OCI-LY7 (cell line): ENCODE measurements around the gene CTNNBL1. TPM values are rescaled to one million over a fixed set of nuclear protein-coding genes. Genes with fewer than 3 reads are reported as not detected.

Experiments
- BruUV-seq: library from RNA; stranded (reverse); fragments of 400-500 nt; replicated peaks from 2 replicates; lab custom pipeline; 2021; lab: Mats Ljungman, UMichigan
- CTCF ChIA-PET: fragments of 300-600 bp; sonication (Branson Sonifier 250); formaldehyde crosslinking; loops from one replicate; lab custom pipeline; 2022; ENCODE audit warnings: antibody characterized with exemption; ENCODE audit not compliant: unreplicated experiment; lab: Charles Lee
- POLR2A ChIA-PET: fragments of 300-600 bp; sonication (Branson Sonifier 250); formaldehyde crosslinking; loops from one replicate; lab custom pipeline; 2022; ENCODE audit warnings: antibody characterized with exemption; lab: Charles Lee
- DNase-seq: peaks from one replicate; pipeline ENCODE4 v3.0.0-alpha.2; 2015; ENCODE audit warnings: low spot score
- H2AFZ ChIP-seq: fragments of 200-600 bp; sonication (generic), shearing (Covaris generic); 2 replicates; pipeline ENCODE4 v1.6.1; 2014; ENCODE audit warnings: mild to moderate bottlenecking, antibody characterized with exemption, low read length, moderate library complexity
- H3K27ac ChIP-seq: fragments of 200-600 bp; sonication (generic); 2 replicates; pipeline ENCODE4 v1.5.1; 2014; ENCODE audit warnings: mixed run types, low read depth, mild to moderate bottlenecking, moderate library complexity, low read length, inconsistent platforms; ENCODE audit not compliant: poor library complexity, severe bottlenecking
- H3K36me3 ChIP-seq: fragments of 200-600 bp; sonication (generic); 2 replicates; pipeline ENCODE4 v1.6.1; 2014; ENCODE audit warnings: mild to moderate bottlenecking, antibody characterized with exemption, low read length, moderate library complexity, mixed read lengths; ENCODE audit not compliant: insufficient read depth
- H3K4me1 ChIP-seq: fragments of 200-600 bp; sonication (generic); 2 replicates; pipeline ENCODE4 v1.5.1; 2014; ENCODE audit warnings: mild to moderate bottlenecking, low read length; ENCODE audit not compliant: insufficient read depth, poor library complexity, severe bottlenecking
- H3K4me2 ChIP-seq: fragments of 200-600 bp; sonication (generic); 2 replicates; pipeline ENCODE4 v1.6.1; 2014; ENCODE audit warnings: mild to moderate bottlenecking, low read length
- H3K4me3 ChIP-seq: fragments of 200-600 bp; sonication (generic); 2 replicates; pipeline ENCODE4 v1.5.1; 2014; ENCODE audit warnings: mild to moderate bottlenecking, low read depth, low read length; ENCODE audit not compliant: poor library complexity, severe bottlenecking
- H3K79me2 ChIP-seq: fragments of 200-600 bp; sonication (generic); 2 replicates; pipeline ENCODE4 v1.6.1; 2016; ENCODE audit warnings: low read depth, mild to moderate bottlenecking, low read length, moderate library complexity, mixed read lengths; ENCODE audit not compliant: insufficient read depth
- H3K9me2 ChIP-seq: fragments of 200-600 bp; sonication (generic); 2 replicates; pipeline ENCODE4 v1.6.1; 2016; ENCODE audit warnings: mild to moderate bottlenecking, low read length, mixed read lengths; ENCODE audit not compliant: insufficient read depth
- H3K9me3 ChIP-seq: fragments of 200-600 bp; sonication (generic); 2 replicates; pipeline ENCODE4 v1.6.1; 2014; ENCODE audit warnings: mild to moderate bottlenecking, mixed run types, low read length, mixed read lengths
- H4K20me1 ChIP-seq: fragments of 200-600 bp; sonication (generic); 2 replicates; pipeline ENCODE4 v1.6.1; 2014; ENCODE audit warnings: mild to moderate bottlenecking, antibody characterized with exemption, low read length, moderate library complexity, mixed read lengths; ENCODE audit not compliant: insufficient read depth
- CTCF ChIP-seq: fragments of 200-600 bp; sonication (generic); conservative IDR thresholded peaks from 2 replicates; pipeline ENCODE4 v1.5.1; 2014; ENCODE audit warnings: mild to moderate bottlenecking, antibody characterized with exemption, low read length, moderate library complexity, mixed read lengths
- EZH2phosphoT487 ChIP-seq: fragments of 200-600 bp; sonication (generic); IDR thresholded peaks from 2 replicates; pipeline ENCODE4 v1.6.1; 2018; ENCODE audit warnings: low read depth, borderline replicate concordance, mild to moderate bottlenecking, mixed run types, antibody characterized with exemption, low read length, moderate library complexity, mixed read lengths
- intact Hi-C: fragments of 100-400 bp; cut with micrococcal nuclease; formaldehyde crosslinking; loops from one replicate; pipeline ENCODE4 v1.10.0; 2022; ENCODE audit not compliant: unreplicated experiment
- total RNA-seq, 2 experiments: library from RNA; depleted of rRNA in 1 of 2; stranded (reverse); fragments of >200 nt in 1 of 2; shearing (Covaris generic) in 1 of 2; gene quantifications; 2 replicates each; pipeline ENCODE4 v1.2.3, GENCODE V29; 2014 to 2022

CTNNBL1 gene
- total RNA-seq, 2 experiments from 2014 or later = 38.0 to 90.0 TPM

DNA sequence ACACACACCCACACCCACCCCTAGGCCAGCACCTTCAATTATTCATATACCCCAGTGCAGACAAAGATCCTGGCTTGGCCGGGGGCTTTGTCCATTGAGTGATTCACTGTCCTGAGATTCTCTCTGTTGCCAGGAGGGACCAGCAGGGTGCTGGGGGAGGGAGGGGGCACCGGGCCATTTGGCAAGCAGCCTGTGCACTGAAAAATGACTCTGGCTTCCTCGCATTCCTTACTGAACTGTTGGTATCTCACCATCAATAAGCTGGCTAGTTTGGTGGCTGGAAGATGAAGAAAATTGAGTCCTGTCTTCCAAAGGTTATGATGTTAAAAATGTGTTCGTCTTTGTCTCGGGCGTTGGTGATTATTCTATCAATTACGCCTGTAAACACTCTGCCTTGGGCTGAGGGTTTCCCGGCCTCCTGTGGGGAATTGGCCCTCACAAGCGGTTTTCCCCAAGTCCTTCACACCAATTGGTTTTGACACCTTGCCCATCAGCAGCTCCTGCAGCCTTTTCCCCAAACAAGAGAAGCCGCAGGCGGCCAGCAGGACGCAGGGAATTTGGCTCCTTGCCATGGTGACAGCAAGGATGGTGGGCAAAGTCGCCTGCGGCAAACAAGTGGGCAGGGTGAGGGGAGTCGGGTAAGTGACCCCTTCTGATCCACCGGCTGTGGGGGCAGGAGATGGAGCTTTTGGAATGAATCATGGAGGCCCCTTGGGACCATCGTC lies 214.0 kb downstream of the CTNNBL1 start:
- CTCF ChIA-PET = no interaction called here

DNA sequence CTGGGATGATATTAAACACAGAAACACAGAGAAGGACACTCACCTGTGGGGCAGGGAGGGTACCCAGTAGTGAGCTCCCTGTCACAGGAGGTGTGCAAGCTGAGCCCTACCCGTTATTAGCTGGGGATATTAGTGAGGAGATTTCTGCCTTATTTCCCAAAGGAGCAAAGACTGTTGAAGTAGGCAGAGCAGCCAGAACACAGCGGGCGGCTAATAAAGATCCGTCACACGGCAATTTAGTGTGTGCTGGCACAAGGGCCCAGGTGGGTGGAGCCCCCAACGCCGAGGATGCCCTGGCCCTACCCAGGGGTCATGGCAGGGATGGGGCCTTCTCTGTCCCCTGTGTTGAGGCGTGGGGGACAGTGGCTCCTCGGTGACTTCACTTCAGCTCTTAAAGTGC lies 217.4 kb downstream of the CTNNBL1 start:
- peaks cover 9% of the 10 kb centered on the region for H3K4me1 ChIP-seq
- no TSS peak for BruUV-seq
- no peak overlapping the region for H3K27ac ChIP-seq
- CTCF ChIA-PET = no interaction called here
- TF ChIP-seq CTCF (no peak), EZH2phosphoT487 (no peak)
- H2AFZ ChIP-seq = no peak overlapping the region
- no peaks in the 10 kb centered on the region for H3K9me2 ChIP-seq
- H3K9me3 ChIP-seq = no peaks in the 10 kb centered on the region
- H4K20me1 ChIP-seq = no peaks in the 10 kb centered on the region
- no peak for DNase-seq
- H3K4me3 ChIP-seq = no peak overlapping the region
- H3K79me2 ChIP-seq = no peaks in the 10 kb centered on the region
- intact Hi-C loops = no loop called here
- POLR2A ChIA-PET = interaction anchor here (0.7 kb wide), 1 partner anchor 57 kb away, joined by 6 read pairs; no protein-coding TSS in a partner anchor
- no peak overlapping the region for H3K4me2 ChIP-seq
- H3K36me3 ChIP-seq = no peaks in the 10 kb centered on the region

More for the DNA sequence above, 214.0 kb downstream of the CTNNBL1 start:
- H2AFZ ChIP-seq = no peak overlapping the region
- H3K4me2 ChIP-seq = no peak overlapping the region
- no peaks in the 10 kb centered on the region for H3K36me3 ChIP-seq
- H4K20me1 ChIP-seq = no peaks in the 10 kb centered on the region
- H3K9me2 ChIP-seq = no peaks in the 10 kb centered on the region
- H3K27ac ChIP-seq = no peak overlapping the region
- POLR2A ChIA-PET = no interaction called here
- intact Hi-C loops = no loop called here
- no peaks in the 10 kb centered on the region for H3K4me1 ChIP-seq
- H3K79me2 ChIP-seq = no peaks in the 10 kb centered on the region
- no peak for DNase-seq
- BruUV-seq = no TSS peak
- TF ChIP-seq EZH2phosphoT487 (no peak), CTCF (no peak)
- H3K4me3 ChIP-seq = no peak overlapping the region
- H3K9me3 ChIP-seq = no peaks in the 10 kb centered on the region

GRCh38 chr20:37911838-37912281 lies 218.0 kb downstream of the CTNNBL1 start:
- Histone ChIP-seq H3K9me3 (no peaks in the 10 kb centered on the region), H3K27ac (no peak overlapping the region), H3K36me3 (no peaks in the 10 kb centered on the region), H3K4me1 (peaks cover 9% of the 10 kb centered on the region), H3K79me2 (no peaks in the 10 kb centered on the region), H3K9me2 (no peaks in the 10 kb centered on the region), H3K4me3 (no peak overlapping the region), H3K4me2 (no peak overlapping the region), H4K20me1 (no peaks in the 10 kb centered on the region), H2AFZ (no peak overlapping the region)
- CTCF ChIA-PET = no interaction called here
- intact Hi-C loops = no loop called here
- POLR2A ChIA-PET = interaction anchor here (0.7 kb wide), 1 partner anchor 56 kb away, joined by 6 read pairs; no protein-coding TSS in a partner anchor
- no peak for DNase-seq
- no TSS peak for BruUV-seq
- TF ChIP-seq EZH2phosphoT487 (no peak), CTCF (no peak)
